HG03280 (cell line): ENCODE results near the gene GNAO1.

Experiments used
- ATAC-seq: cut with Tn5 transposase; IDR thresholded peaks from one replicate; pipeline ENCODE4 v1.9.1; 2021; ENCODE audit warnings: mild to moderate bottlenecking, moderate library complexity; ENCODE audit not compliant: unreplicated experiment

Gene GNAO1

GRCh38 chr16:56197192-56197992 lies 6.1 kb downstream of the GNAO1 start:
- no peak for ATAC-seq

DNA sequence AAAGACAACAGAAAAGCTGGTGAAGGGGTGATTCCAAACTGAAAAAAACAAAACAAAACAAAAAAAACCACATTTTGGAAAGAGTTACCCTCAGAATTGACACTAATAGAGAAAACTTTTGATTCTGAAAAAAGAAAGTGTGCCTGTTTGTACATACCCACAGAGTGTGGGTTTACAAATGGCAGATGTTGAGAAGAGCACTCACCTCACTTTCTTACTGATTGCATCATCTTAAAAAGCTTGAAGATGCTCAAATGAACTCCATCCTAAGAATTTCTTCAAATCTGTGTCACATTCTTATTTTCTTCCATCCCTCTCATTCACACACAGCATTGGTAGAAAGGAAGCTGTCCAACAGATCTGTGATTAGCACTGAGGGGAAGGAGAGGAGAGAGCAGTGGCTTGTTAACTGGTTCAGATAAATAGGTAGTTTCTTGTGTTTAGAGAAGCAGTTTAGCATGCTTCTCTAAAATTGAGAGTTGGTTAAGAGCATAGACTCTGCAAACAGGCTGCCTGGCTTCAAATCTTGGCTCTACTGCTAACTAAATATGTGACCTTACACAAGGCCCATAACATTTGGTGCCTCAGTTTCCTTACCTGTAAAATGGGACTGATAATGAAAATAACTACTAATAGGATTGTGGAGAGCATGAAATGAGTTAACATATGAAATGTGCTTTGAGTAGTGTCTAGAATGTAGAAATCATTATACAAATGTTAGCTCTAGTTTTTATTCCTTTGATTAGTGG lies 6.9 kb downstream of the GNAO1 start:
- ATAC-seq: no peak

- no peak for ATAC-seq
Measured at GRCh38 chr16:56198755-56199114, 7.4 kb downstream of the GNAO1 start.

- no peak for ATAC-seq
Measured at GRCh38 chr16:56199164-56199563, 7.9 kb downstream of the GNAO1 start.

DNA sequence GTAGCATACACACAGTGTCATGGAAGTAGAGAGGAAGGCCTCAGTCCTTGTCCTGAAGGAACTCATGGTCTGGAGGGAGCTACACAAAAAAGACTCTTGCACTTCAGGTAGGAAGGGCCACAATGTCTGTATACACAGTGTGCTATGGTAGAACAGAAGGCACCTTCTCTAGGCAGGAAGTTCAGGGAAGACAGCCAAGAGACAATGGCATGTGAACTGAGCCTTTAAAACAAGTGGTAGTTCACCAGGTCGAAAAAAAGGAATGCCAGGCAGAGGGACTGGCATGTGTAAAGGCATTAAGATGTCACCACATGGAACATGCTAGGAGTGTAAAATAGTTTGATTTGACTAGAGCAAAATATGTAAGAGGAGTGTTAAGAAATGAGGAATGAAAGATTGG lies 9.7 kb downstream of the GNAO1 start:
- ATAC-seq: no peak

DNA sequence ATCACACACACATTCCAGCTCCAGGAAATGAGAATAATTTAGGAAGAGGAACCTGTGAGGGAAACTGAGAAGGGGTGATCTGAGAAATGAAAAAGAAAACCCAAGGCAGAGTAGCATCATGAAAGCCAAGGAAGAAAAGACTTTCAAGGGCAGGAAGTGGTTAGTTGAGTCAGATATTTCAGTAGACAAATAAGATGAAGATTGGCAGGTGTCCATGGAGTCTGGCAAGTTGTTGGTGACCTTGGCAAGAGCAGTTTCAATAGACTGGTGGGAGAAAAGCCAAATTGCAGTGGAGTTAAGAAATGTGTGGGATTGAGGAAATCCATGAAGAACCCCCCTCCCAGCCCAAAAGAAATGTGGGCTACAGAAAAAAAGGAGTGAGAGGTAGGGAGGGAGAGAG lies 10.7 kb downstream of the GNAO1 start:
- ATAC-seq: no peak

- ATAC-seq: no peak
Measured at GRCh38 chr16:56203052-56203451, 11.8 kb downstream of the GNAO1 start.

- ATAC-seq: no peak
Measured at GRCh38 chr16:56204816-56205215, 13.5 kb downstream of the GNAO1 start.

DNA sequence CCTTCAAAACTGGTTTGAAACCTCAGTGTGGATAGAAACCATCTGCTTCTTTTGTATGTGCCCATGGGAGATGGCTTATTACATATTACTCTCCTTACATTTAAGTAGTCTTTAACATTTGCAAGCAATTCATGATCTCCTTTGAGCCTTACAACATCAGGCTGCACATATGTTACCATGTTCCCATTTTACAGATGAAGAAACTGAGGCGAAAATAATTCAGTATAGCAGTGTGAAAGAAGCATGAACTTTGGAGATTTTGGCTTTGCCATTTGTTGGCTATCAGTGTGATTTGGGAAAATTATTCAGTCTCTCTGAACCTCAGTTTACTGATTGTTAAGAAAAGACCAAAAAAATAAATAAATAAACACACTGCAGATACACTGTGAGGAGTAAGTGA lies 15.7 kb downstream of the GNAO1 start:
- no peak for ATAC-seq

DNA sequence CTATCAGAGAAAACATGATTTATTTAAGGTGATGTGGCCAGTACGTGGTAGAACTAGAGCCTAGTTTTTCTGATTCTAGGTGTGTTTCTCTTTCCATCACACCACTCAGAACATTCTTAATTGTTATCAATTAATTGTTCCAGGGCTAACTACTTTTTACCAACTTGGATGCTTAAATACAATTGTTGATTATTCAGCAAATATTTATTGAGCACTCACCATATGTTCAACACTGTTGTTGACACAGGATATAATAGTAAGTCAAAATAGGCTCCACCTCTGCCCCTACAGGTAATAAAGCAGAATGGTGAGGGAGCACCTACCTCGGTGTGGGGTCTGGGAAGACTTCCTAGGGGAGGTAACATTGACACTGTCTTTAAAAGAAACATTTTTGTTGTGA lies 16.1 kb downstream of the GNAO1 start:
- ATAC-seq: no peak

DNA sequence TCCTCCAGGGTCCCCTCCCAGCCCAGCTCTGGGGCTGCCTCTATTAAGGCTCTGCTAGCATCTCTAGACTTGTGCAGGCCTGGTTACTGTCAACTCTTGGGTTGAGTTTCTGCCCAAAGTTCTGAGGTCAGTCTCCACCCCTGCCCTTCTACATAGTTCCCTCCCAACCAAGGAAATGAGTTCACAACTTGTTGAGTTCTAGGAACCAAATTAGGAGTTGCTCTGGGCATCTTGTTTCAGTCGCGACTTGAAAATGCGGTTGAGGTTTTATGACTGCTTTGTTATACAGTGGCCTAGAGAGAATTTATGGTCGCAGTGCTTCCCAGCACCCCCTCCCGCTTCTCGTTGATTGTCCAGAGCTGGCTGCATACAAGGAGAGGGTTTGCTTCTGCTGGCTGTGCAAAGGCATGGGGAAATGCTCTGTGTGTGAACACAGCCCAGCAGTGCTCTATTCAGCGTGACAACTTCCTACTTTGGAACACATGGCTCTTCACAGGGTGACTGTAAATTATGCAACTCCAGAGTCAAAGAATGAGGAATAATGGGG lies 20.2 kb downstream of the GNAO1 start:
- no peak for ATAC-seq

GRCh38 chr16:56212144-56212543 lies 20.9 kb downstream of the GNAO1 start:
- no peak for ATAC-seq

DNA sequence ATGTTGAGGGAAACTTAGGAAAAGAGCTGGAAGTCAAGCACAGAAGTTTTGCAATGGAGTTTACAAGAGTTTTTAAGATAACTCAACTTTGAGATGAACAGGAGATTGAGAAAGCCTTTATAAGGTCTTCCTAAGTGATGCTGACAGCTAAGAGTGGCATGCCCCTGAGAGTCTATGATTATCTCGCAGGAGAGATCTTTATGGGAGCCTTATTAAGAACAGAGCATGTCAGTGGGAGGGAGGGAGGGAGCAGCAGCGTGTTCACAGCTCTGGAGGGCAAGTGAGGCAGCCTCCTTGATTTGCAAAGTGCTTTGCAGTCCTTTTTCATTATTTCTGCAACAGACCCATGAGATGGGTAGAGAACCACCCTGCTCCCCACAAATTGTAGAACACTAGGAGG lies 30.7 kb downstream of the GNAO1 start:
- no peak for ATAC-seq

GRCh38 chr16:56222474-56222997 lies 31.2 kb downstream of the GNAO1 start:
- no peak for ATAC-seq

DNA sequence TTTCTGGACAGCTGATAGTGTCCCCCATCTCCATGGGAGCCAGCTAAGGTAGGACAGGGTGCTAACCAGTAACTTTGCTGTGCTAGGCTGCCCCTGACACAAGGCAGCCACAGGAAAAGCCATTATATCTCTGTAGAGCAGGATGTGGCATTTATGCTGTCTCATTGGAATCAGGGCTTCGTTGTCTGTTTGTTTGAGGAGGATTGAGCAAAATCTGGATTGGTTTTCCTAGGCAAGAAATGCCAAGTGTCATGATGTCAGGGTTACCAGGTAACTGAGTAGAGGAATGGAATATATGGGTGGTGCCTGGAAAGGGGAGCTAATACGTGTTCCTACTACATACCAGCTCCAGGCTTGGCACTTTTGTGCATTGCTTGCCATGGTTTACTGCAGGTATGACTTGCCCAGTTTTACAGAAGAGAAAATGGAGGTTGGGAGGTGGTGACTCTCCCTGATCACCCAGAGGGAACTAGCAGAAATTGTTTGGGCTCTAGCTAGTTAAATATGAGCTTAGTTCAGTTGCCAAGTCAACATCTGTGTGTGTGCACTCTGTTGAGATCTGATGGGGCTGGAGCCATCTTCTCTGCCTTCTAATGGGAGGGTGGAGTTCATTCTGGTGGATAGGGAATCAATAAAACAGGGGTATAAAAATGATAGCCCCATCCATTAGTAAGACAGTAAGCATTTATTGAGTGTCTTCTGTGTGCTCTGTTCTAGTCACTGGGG lies 33.9 kb downstream of the GNAO1 start:
- no peak for ATAC-seq

DNA sequence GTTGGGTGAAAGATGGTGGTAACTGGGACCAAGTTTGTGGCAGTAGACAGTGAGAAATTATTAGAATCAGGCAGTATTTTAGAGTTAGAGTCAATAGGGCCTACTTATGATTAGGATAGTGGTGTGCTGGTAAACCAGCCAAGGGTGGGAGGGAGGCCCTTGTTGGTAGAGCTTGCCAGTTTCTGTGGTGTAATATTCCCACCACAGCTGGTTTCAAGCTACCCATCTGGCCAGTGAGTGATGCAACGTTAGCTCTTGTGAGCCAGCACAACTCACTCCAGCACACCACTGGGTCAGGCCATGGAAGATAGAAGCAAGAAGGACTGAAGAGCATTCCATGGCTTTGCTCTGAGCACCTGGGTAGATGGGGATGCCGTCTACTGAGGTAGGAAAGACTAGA lies 34.9 kb downstream of the GNAO1 start:
- no peak for ATAC-seq

- no peak for ATAC-seq
Measured at GRCh38 chr16:56226845-56227525, 35.7 kb downstream of the GNAO1 start.

DNA sequence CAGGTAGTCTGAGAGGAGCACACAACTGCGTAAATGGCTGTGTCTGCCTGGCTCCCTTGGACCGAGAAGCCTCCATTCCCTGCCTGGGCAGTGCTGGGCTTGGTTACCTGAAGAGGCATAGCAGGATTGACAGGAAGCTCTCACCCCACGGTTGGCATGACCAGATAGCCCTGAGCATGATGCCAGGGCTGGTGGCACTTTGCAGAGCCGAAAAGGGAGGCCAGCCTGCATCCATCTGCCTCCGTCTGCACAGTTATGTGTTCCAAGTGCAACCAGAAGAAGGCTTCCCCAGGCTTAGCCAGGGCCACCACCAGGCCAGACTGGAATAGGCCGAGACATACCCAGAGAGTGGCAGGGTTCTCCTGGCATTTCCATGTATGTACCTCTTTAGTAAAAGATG lies 36.6 kb downstream of the GNAO1 start:
- ATAC-seq: no peak

GRCh38 chr16:56228476-56228875 lies 37.2 kb downstream of the GNAO1 start:
- ATAC-seq: no peak

DNA sequence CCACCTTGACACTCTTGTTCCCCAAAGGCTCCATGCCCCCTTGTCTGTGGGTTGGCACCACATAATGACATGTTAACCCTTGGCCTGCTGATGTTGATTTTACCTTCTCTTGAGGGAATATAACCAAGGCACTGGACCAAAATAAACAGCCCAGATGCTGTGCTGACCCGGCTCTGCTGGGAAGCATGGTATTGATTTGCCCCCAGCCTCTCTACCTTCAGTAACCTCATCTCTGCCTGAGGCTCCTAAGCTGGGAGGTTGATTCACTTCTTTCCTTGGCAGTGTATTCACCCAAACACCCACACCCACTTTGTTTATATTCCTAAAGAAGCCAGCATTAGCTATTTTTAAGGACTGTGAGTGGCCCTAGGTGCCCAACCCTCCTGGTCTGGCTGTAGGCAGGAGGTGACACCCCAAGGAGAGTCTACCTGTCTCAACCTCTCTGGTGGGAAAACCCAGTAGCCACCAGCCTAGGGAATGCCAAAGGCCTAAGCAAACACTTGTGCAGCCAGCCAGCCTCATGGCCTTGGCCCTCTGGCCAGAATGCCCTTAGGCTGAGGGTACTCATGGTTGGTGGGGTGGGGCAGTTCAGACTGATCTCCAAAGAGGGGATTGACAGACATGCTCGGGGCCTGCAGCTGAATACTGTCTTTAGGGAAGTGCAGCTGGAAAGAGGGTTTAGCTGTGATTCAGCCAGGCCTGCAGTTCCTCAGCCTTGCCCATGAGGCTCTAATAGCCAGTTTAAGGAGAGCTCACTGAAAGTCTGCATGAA lies 42.7 kb downstream of the GNAO1 start:
- no peak for ATAC-seq
